Stimulated activated CD4-positive, alpha-beta T cell treated with anti-CD3 and anti-CD28 coated beads, Interleukin-1b, Interleukin-23, amount 100 ng/mL, for 48 hours (primary cell): Measurements from ENCODE around the gene TMCC3.

Experiments used
- DNase-seq: peaks from one replicate; pipeline ENCODE4 v3.0.0-alpha.2; 2020

TMCC3 gene, protein sequence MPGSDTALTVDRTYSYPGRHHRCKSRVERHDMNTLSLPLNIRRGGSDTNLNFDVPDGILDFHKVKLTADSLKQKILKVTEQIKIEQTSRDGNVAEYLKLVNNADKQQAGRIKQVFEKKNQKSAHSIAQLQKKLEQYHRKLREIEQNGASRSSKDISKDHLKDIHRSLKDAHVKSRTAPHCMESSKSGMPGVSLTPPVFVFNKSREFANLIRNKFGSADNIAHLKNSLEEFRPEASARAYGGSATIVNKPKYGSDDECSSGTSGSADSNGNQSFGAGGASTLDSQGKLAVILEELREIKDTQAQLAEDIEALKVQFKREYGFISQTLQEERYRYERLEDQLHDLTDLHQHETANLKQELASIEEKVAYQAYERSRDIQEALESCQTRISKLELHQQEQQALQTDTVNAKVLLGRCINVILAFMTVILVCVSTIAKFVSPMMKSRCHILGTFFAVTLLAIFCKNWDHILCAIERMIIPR

GRCh38 chr12:94650143-94651056, at the start of gene TMCC3:
TMCC3 (minus strand) TSS chr12:94650557; CDS start chr12:94650430, 127 bp downstream.
- no peak for DNase-seq

GRCh38 chr12:94699801-94700200, 49.4 kb upstream of the TMCC3 start:
- DNase-seq: no peak

DNA sequence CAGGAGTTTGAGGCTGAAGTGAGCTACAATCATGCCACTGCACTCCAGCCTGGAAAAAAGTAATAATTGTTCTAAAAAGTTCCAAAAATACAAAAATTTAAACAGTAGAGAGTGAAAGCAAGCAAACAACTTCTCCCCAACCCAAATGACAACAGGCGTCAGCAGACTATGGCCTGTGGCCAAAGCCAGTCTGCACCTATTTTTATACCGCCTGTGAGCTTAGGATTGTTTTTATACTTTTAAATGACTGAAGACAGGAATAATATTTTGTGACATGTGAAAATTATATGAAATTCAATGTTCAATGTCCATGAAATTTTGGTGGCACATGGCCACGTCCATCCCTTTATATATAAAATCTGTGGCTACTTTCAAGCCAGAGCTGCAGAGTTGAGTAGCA, 48.2 kb upstream of the TMCC3 start:
- DNase-seq: no peak

GRCh38 chr12:94697631-94698030, 47.3 kb upstream of the TMCC3 start:
- no peak for DNase-seq

GRCh38 chr12:94694732-94695131, 44.4 kb upstream of the TMCC3 start:
- no peak for DNase-seq

DNA sequence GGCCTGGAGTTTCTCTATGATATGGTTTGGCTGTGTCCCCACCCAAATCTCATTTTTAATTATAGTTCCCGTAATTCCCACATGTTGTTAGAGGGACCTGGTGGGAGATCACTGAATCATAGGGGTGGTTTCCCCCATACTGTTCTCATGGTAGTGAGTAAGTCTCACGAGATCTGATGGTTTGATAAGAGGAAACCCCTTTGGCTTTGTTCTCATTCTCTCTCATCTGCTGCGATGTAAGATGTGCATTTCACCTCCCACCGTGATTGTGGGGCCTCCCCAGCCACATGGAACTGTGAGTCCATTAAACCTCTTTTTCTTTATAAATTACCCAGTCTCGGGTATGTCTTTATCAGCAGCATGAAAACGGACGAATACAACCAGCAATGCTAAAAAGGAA, 42.5 kb upstream of the TMCC3 start:
- DNase-seq: peak; percentile 9

- no peak for DNase-seq
These were observed 39.9 kb upstream of the TMCC3 start for GRCh38 chr12:94690198-94690771.

DNA sequence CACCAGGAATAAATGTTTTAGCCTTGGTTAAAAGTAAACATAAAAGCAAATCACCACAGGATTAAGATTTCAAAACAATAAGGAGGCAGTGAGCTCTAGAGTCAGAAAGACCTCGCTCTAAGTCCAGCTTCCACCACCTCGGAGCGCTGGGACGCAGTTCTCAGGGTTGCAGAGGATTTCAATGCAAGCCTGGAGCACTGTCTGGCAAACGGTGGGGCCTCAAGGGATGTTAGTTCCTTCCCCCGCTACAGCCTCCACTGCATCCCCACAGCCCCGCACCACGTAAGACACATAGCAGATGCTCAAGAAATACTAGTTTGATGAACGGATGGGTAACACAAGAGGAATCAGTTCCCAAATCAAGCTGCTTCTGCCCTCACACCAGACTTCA, 39.3 kb upstream of the TMCC3 start:
- DNase-seq: no peak

DNA sequence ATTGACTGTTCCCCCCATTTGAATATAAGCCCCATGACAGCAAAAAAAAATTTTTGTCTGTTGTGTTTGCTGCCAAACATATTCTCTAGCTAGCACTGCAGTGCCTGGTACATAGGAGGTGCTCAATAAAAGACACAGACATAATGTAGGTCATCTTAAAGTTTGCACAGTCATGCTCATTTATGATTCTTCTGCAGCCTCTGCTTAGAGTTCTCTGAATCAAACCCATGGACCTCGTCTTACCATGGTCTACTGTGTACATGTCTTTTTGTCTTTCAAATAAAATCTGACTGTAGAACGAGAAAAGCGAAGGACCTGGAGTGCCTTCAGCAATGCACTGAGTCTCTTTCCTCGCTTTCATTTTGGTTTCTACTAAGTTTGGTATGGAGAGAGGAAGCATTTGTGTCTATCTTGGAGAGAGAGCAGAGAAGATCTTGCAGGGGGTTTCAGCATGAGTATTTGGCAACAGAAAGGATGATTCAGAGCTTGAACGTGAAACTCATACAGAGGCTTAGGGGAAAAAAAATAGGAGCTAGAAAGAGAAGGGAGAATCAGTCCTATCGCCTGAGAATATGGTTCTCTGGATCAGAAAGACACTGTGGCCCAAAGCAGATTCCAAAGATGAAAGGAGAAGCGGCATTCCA, 38.8 kb upstream of the TMCC3 start:
- no peak for DNase-seq

DNA sequence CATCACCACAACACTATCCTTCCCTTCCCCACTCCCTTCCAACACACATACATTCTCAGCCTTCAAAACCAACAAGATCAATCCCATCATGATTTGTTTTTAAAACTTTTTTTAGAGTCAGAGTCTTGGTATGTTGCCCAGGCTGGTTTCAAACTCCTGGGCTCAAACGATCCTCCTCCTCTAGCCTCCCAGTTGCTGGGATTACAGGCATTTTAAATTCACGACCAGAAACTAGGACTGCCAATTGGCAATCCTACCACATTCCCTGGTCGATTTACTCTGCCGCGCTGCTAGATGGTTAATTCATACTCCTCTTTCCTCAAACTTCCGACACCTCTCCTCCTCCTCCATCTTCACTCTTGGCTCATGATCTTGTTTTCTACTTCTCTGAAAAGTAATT, 37.5 kb upstream of the TMCC3 start:
- no peak for DNase-seq

DNA sequence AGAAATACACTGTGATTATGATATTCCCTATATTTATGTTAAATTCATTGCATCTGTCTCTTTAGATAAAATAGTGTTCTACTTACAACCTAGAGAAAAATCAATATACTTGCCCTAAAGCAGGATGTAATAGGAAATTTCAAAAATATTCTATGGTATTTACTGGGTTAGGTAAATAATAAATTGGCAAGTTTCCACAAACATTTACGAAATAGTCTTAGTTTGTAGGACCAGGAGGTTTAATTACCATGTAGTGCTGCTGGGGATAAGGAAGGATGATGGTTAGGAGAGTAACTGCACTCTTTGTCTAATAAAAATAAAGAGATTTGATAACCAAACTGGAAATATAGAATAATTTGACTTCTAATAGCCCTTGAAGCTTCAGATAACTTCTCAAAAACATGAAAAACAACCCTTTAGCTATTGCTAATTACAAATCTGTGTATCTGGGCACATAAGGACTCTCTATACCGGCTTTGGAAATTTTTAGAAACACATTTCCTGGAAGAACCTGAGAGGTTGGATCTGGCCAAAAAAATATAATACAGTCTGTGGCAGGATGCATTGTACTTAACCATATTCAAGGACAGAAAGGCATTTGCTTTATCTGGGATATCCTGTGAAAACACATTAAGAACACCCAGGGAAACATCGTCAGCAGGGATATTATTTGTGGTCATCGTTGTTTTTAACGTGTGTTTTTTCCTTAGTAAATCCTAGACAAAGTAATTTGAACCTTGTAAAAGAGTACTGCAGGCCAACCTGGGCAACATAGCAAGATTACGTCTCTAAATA, 36.7 kb upstream of the TMCC3 start:
- DNase-seq: no peak

GRCh38 chr12:94684416-94685142, 34.2 kb upstream of the TMCC3 start:
- no peak for DNase-seq

- DNase-seq: no peak
These were observed 29.3 kb upstream of the TMCC3 start for GRCh38 chr12:94679554-94680195.

GRCh38 chr12:94678849-94679248, 28.5 kb upstream of the TMCC3 start:
- DNase-seq: no peak

DNA sequence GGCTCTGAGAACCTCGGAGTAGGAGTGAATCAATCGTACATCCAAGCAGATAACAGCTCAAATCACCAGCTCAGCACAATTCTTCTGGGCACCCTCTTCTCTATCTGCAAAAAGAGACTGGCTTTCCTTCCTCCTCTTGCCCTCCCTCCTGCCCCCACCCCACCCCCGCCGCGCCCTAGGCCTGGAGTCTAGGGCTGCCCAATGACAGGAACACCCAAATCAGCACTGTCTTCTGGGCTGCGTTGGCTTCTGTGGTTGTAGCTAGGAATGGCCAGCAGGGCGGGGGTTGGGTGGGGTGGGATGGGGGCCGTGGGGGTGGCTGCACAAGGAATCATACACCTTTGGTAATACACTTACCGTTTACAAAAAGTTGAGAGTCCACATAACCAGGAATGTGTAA, 28.0 kb upstream of the TMCC3 start:
- no peak for DNase-seq

DNA sequence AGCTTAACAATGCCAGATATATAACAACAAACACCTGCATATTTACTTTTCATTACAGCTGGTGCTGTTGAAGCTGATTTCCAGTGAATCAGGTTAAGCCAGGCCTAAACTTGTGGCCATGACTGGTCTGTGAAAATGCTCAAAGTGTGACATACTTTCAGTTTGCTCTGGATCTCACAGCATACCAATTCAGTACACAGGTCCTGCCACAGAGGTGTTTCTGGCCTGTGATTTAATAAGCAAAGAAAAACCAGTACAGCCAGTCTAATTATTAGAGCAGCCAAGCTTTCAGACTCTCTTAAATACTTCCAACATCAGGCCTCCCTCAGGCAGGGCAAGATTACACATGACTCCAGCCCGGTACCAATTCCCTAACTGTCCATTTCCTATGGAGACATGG, 27.4 kb upstream of the TMCC3 start:
- no peak for DNase-seq

DNA sequence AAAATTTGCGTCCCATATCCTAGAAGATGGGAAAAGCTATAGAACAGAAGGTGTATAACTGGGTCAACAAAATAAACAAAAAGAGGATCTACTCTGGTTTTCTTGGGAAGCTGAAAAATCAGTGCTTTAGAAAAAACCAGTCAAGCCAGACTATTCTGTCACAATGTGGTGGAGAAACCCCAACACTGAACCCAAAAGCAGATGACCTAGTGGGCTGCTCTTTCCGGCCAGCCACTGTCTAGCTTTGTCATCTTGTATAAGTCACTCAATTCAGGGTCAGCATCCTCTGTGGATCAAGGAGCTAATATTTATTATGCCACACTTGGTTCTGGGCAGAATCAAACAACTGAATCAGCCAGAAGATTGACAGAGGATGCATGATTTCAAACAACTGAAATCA, 26.6 kb upstream of the TMCC3 start:
- no peak for DNase-seq

DNA sequence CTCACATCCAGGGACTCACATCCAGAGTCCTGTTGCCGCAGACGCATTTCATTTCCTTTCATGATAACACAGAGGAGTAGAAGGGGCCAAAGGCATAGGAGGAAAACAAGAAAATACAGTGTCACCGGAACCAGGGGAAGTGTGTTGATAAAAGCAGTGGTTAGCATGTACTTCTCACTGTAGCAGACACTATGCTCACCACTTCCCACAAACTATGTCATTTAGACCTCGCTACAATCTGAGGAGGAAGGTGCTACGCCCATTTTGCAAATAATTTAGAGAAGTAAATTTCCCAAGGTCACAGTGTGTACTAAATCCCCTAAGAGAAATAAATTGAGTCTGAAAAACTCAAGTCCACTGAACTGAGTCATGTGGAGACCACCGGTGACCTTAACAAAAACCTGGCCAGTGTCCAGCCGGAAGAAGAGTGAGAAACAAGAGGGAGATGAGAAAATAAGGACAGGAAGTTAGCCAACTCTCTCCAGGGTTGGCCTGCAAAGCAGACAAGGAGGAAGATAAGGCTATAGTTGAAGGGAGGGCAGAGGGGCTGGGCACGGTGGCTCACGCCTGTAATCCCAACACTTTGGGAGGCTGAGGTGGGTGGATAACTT, 25.8 kb upstream of the TMCC3 start:
- no peak for DNase-seq

DNA sequence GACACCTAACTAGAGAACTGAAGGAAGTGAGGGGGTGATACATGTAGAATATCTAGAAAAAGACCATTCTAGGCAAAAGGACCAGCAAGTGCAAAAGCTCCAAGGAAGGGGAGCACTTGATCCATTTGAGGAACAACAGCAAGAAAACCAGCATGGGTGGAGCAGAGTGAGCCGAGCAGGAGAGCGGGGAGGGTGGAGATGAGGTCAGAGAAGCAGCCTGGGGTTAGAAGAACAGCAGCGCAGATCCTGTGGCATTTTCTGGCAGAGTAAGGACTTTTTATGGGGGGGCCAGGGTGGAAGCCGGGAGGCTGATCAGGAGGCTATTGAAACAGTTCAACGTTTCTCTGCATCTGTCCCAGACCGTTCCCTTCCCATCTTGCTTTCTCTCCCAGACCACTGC, 24.5 kb upstream of the TMCC3 start:
- DNase-seq: no peak

DNA sequence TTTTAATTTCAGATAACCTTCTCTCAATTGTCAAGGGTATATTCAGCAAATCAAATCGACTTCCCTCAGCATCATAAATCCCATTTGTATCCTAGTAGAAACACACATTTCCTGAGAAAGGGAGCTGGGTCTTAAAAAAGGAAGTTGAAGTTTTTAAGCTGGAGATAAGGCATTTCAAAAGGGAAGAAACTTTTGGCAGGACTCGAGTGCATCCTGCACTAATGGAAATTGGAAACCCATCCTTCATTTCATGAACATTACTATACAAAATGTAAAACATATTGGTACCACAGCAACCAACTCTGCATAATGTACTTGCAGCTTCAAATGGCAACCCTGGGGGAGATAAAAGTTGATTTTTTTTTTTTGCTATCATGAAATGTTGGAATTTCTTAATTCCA, 23.7 kb upstream of the TMCC3 start:
- DNase-seq: no peak

GRCh38 chr12:94673496-94673895, 23.1 kb upstream of the TMCC3 start:
- no peak for DNase-seq
